ENCODE data around the gene RAB19.

Gene RAB19

GRCh38 chr7:140364819-140365218, 39.0 kb upstream of the RAB19 start:
- no peak overlapping the region for H2BK12ac ChIP-seq (ENCODE audit: low read length)
- H3K18ac ChIP-seq (ENCODE audit: low read length), result no peak overlapping the region
- no peak overlapping the region for H3K23ac ChIP-seq (ENCODE audit: low read length)
- H3K27ac ChIP-seq (ENCODE audit: low read depth, low read length), result no peak overlapping the region
- no peak overlapping the region for H3K4me3 ChIP-seq (ENCODE audit: low read depth, low read length)
- no peaks in the 10 kb centered on the region for H3K79me1 ChIP-seq (ENCODE audit: low read length)
- no peaks in the 10 kb centered on the region for H3K79me2 ChIP-seq (ENCODE audit: control insufficient read depth, insufficient read depth, low read length, poor library complexity)
- no peaks in the 10 kb centered on the region for H3K27me3 ChIP-seq (ENCODE audit: insufficient read depth, low read length)
- H3K4me1 ChIP-seq (ENCODE audit: control insufficient read depth in 1 of 2, insufficient read depth in 2 of 2, low read length in 2 of 2), result peaks cover 0 to 2% of the 10 kb centered on the region in 2 experiments
- no peak overlapping the region for H3K4ac ChIP-seq (ENCODE audit: low read depth, low read length)
- no peak overlapping the region for H4K8ac ChIP-seq (ENCODE audit: low read depth, low read length)
- no CpG with 5 or more reads among the region's 3 CpGs for WGBS (ENCODE audit: extremely low coverage, insufficient coverage, insufficient read length)
- no peak overlapping the region for H2AFZ ChIP-seq (ENCODE audit: insufficient read depth, low read length, poor library complexity)
- no peak overlapping the region for H2BK120ac ChIP-seq (ENCODE audit: insufficient read depth, low read length, poor library complexity)
- no peak overlapping the region for H4K91ac ChIP-seq (ENCODE audit: low read depth, low read length)
- no peak overlapping the region for H2AK5ac ChIP-seq (ENCODE audit: low read length)
- DNase-seq, result no peak
- no peak overlapping the region for H3K14ac ChIP-seq (ENCODE audit: low read length)
- H4K12ac ChIP-seq (ENCODE audit: low read depth, low read length), result no peak overlapping the region
- H3K4me2 ChIP-seq (ENCODE audit: low read length), result no peak overlapping the region
- no peaks in the 10 kb centered on the region for H3K9me3 ChIP-seq (ENCODE audit: insufficient read depth, low read depth, low read length)
- H2BK5ac ChIP-seq (ENCODE audit: low read depth, low read length, poor library complexity), result no peak overlapping the region
- peaks cover 17 to 28% of the 10 kb centered on the region in 2 experiments for H3K36me3 ChIP-seq (ENCODE audit: control insufficient read depth in 1 of 2, insufficient read depth in 2 of 2, low read length in 2 of 2)
- no peak overlapping the region for H3K9ac ChIP-seq (ENCODE audit: low read length)

- no peak for DNase-seq
- Histone ChIP-seq H2AK5ac (ENCODE audit: low read length) (no peak overlapping the region), H3K79me2 (ENCODE audit: control insufficient read depth, insufficient read depth, low read length, poor library complexity) (no peaks in the 10 kb centered on the region), H3K4ac (ENCODE audit: low read depth, low read length) (no peak overlapping the region), H3K14ac (ENCODE audit: low read length) (no peak overlapping the region), H3K4me3 (ENCODE audit: low read depth, low read length) (no peak overlapping the region), H3K9me3 (ENCODE audit: insufficient read depth, low read depth, low read length) (no peaks in the 10 kb centered on the region), H3K79me1 (ENCODE audit: low read length) (no peaks in the 10 kb centered on the region), H2BK12ac (ENCODE audit: low read length) (no peak overlapping the region), H3K4me1 (ENCODE audit: control insufficient read depth in 1 of 2, insufficient read depth in 2 of 2, low read length in 2 of 2) (peaks cover 0 to 2% of the 10 kb centered on the region in 2 experiments), H3K36me3 (ENCODE audit: control insufficient read depth in 1 of 2, insufficient read depth in 2 of 2, low read length in 2 of 2) (peaks cover 21 to 24% of the 10 kb centered on the region in 2 experiments), H2BK120ac (ENCODE audit: insufficient read depth, low read length, poor library complexity) (no peak overlapping the region), H3K18ac (ENCODE audit: low read length) (no peak overlapping the region), H4K12ac (ENCODE audit: low read depth, low read length) (no peak overlapping the region), H3K23ac (ENCODE audit: low read length) (no peak overlapping the region), H4K8ac (ENCODE audit: low read depth, low read length) (no peak overlapping the region), H3K27ac (ENCODE audit: low read depth, low read length) (no peak overlapping the region), H3K4me2 (ENCODE audit: low read length) (no peak overlapping the region), H3K27me3 (ENCODE audit: insufficient read depth, low read length) (no peaks in the 10 kb centered on the region), H4K91ac (ENCODE audit: low read depth, low read length) (no peak overlapping the region), H2AFZ (ENCODE audit: insufficient read depth, low read length, poor library complexity) (no peak overlapping the region), H3K9ac (ENCODE audit: low read length) (no peak overlapping the region), H2BK5ac (ENCODE audit: low read depth, low read length, poor library complexity) (no peak overlapping the region)
- no CpG with 5 or more reads among the region's 9 CpGs for WGBS (ENCODE audit: extremely low coverage, insufficient coverage, insufficient read length)
These were observed 36.3 kb upstream of the RAB19 start for GRCh38 chr7:140367528-140367927.

GRCh38 chr7:140369294-140369693, 34.6 kb upstream of the RAB19 start:
- H4K8ac ChIP-seq (ENCODE audit: low read depth, low read length), result no peak overlapping the region
- no peak overlapping the region for H3K9ac ChIP-seq (ENCODE audit: low read length)
- H4K91ac ChIP-seq (ENCODE audit: low read depth, low read length), result no peak overlapping the region
- H3K4me1 ChIP-seq (ENCODE audit: control insufficient read depth in 1 of 2, insufficient read depth in 2 of 2, low read length in 2 of 2), result peaks cover 0 to 2% of the 10 kb centered on the region in 2 experiments
- H3K79me1 ChIP-seq (ENCODE audit: low read length), result no peaks in the 10 kb centered on the region
- peak overlapping the region; percentile 26 for H3K18ac ChIP-seq (ENCODE audit: low read length)
- H3K23ac ChIP-seq (ENCODE audit: low read length), result no peak overlapping the region
- no peak overlapping the region for H3K4ac ChIP-seq (ENCODE audit: low read depth, low read length)
- H2AFZ ChIP-seq (ENCODE audit: insufficient read depth, low read length, poor library complexity), result no peak overlapping the region
- H2AK5ac ChIP-seq (ENCODE audit: low read length), result no peak overlapping the region
- WGBS (ENCODE audit: extremely low coverage, insufficient coverage, insufficient read length), result no CpG with 5 or more reads among the region's 4 CpGs
- no peak overlapping the region for H3K4me3 ChIP-seq (ENCODE audit: low read depth, low read length)
- H2BK120ac ChIP-seq (ENCODE audit: insufficient read depth, low read length, poor library complexity), result no peak overlapping the region
- DNase-seq, result no peak
- H3K9me3 ChIP-seq (ENCODE audit: insufficient read depth, low read depth, low read length), result no peaks in the 10 kb centered on the region
- H3K4me2 ChIP-seq (ENCODE audit: low read length), result no peak overlapping the region
- H3K79me2 ChIP-seq (ENCODE audit: control insufficient read depth, insufficient read depth, low read length, poor library complexity), result no peaks in the 10 kb centered on the region
- no peak overlapping the region for H4K12ac ChIP-seq (ENCODE audit: low read depth, low read length)
- peaks cover 18 to 21% of the 10 kb centered on the region in 2 experiments for H3K36me3 ChIP-seq (ENCODE audit: control insufficient read depth in 1 of 2, insufficient read depth in 2 of 2, low read length in 2 of 2)
- no peak overlapping the region for H2BK5ac ChIP-seq (ENCODE audit: low read depth, low read length, poor library complexity)
- H3K14ac ChIP-seq (ENCODE audit: low read length), result no peak overlapping the region
- no peak overlapping the region for H2BK12ac ChIP-seq (ENCODE audit: low read length)
- H3K27me3 ChIP-seq (ENCODE audit: insufficient read depth, low read length), result no peaks in the 10 kb centered on the region
- H3K27ac ChIP-seq (ENCODE audit: low read depth, low read length), result no peak overlapping the region

- Histone ChIP-seq H3K4me2 (ENCODE audit: low read length) (no peak overlapping the region), H3K36me3 (ENCODE audit: control insufficient read depth in 1 of 2, insufficient read depth in 2 of 2, low read length in 2 of 2) (peaks cover 28 to 32% of the 10 kb centered on the region in 2 experiments), H3K9ac (ENCODE audit: low read length) (no peak overlapping the region), H3K14ac (ENCODE audit: low read length) (no peak overlapping the region), H4K8ac (ENCODE audit: low read depth, low read length) (no peak overlapping the region), H2AFZ (ENCODE audit: insufficient read depth, low read length, poor library complexity) (no peak overlapping the region), H4K12ac (ENCODE audit: low read depth, low read length) (no peak overlapping the region), H3K27ac (ENCODE audit: low read depth, low read length) (no peak overlapping the region), H2BK120ac (ENCODE audit: insufficient read depth, low read length, poor library complexity) (no peak overlapping the region), H2AK5ac (ENCODE audit: low read length) (no peak overlapping the region), H3K79me2 (ENCODE audit: control insufficient read depth, insufficient read depth, low read length, poor library complexity) (no peaks in the 10 kb centered on the region), H3K79me1 (ENCODE audit: low read length) (no peaks in the 10 kb centered on the region), H3K9me3 (ENCODE audit: insufficient read depth, low read depth, low read length) (no peaks in the 10 kb centered on the region), H3K18ac (ENCODE audit: low read length) (no peak overlapping the region), H2BK12ac (ENCODE audit: low read length) (no peak overlapping the region), H4K91ac (ENCODE audit: low read depth, low read length) (no peak overlapping the region), H2BK5ac (ENCODE audit: low read depth, low read length, poor library complexity) (no peak overlapping the region), H3K27me3 (ENCODE audit: insufficient read depth, low read length) (no peaks in the 10 kb centered on the region), H3K4ac (ENCODE audit: low read depth, low read length) (no peak overlapping the region), H3K23ac (ENCODE audit: low read length) (no peak overlapping the region), H3K4me3 (ENCODE audit: low read depth, low read length) (no peak overlapping the region), H3K4me1 (ENCODE audit: control insufficient read depth in 1 of 2, insufficient read depth in 2 of 2, low read length in 2 of 2) (no peaks in the 10 kb centered on the region)
- no peak for DNase-seq
- WGBS (ENCODE audit: extremely low coverage, insufficient coverage, insufficient read length), result no CpG with 5 or more reads among the region's 9 CpGs
These were observed 28.5 kb upstream of the RAB19 start for GRCh38 chr7:140375323-140375722.
